Body of pancreas (tissue), 4 donors: Measurements from ENCODE around the gene STX16.
A peak's percentile ranks its signal among the peaks of the same experiment; 100 is the strongest.

Experiments
- POLR2A ChIP-seq, 3 donors: fragments of 450-650 bp; IDR thresholded peaks; one replicate each; pipeline ENCODE4 v1.6.1; 2016; ENCODE audit warnings: antibody characterized with exemption in 3 of 3, mild to moderate bottlenecking in 2 of 3
- TF ChIP-seq, protein P1 (sequence below), 7 experiments: fragments of 450-650 bp in 4 of 7; fragments of 200-600 bp in 3 of 7; sonication (generic) in 3 of 7; IDR thresholded peaks; one replicate each; pipeline ENCODE4 v1.5.1; 2016 to 2019; ENCODE audit warnings: antibody characterized with exemption in 7 of 7

DNA sequence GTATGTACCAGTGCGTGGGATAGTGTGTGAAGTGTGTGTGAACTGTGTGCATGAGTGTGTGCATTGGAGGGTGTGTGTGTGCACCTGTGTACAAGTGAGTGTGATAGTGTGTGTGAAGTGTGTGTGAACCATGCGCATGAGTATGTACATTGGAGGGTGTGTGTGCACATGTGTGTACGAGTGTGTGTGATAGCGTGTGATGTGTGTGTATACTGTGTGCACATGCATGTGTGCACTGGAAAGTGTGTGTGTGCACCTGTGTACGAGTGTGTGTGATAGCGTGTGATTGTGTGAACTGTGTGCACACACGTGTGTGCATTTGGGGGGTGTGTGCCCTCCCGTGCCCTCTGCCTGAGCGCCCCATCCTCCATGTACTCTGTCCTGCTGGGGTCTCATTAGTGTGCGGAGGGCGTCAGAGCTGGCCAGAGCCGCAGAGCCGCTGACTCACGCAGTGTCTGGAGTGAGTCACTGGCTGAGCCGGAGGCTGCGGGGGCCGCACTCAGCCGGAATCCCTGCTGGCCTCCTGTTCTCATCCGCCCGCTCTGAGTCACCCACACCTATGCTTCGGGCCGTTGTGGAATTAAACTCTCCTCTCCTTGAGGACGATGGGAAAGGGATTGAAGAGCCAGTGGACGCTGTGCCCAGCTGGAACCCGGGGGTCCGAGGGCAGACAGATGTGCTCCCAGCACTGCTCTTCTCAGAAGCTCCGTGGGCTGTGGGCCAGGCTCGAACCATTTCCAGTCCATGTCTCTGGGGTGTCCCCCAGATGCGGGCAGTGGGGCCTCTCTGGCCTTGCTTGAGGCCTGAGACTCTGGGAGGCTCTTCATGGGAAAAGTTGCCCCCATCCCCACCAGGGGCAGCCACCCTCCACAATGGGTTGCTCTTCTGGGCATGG lies 27.3 kb upstream of the STX16 start:
- TF ChIP-seq, protein P1, sequence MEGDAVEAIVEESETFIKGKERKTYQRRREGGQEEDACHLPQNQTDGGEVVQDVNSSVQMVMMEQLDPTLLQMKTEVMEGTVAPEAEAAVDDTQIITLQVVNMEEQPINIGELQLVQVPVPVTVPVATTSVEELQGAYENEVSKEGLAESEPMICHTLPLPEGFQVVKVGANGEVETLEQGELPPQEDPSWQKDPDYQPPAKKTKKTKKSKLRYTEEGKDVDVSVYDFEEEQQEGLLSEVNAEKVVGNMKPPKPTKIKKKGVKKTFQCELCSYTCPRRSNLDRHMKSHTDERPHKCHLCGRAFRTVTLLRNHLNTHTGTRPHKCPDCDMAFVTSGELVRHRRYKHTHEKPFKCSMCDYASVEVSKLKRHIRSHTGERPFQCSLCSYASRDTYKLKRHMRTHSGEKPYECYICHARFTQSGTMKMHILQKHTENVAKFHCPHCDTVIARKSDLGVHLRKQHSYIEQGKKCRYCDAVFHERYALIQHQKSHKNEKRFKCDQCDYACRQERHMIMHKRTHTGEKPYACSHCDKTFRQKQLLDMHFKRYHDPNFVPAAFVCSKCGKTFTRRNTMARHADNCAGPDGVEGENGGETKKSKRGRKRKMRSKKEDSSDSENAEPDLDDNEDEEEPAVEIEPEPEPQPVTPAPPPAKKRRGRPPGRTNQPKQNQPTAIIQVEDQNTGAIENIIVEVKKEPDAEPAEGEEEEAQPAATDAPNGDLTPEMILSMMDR (IDR thresholded peaks at IDR 0.05) = peak in 1 of 7 experiments; percentile 16
- TF ChIP-seq POLR2A (IDR thresholded peaks at IDR 0.05) = no peak
